GM12878 (cell line): ENCODE results near the gene GPATCH2L. TPM values are rescaled to one million over a fixed set of nuclear protein-coding genes. Genes with fewer than 3 reads are reported as not detected.

Experiments used
- ATAC-seq: fragments of 200-7000 bp; cut with Tn5 transposase; 3 replicates; pipeline ENCODE4 v1.9.1; 2020; ENCODE audit warnings: mild to moderate bottlenecking, moderate library complexity
- BruUV-seq: library from RNA; stranded (reverse); fragments of 400-500 nt; replicated peaks from 2 replicates; lab custom pipeline; 2021; lab: Mats Ljungman, UMichigan
- CTCF ChIA-PET: fragments of 300-600 bp; sonication (Branson Sonifier 250); formaldehyde crosslinking; extraction: SDS; loops from one replicate; lab custom pipeline; 2021; ENCODE audit warnings: inconsistent platforms; lab: Yijun Ruan, JAX
- POLR2A ChIA-PET: fragments of 350-600 bp; formaldehyde crosslinking; extraction: SDS; loops from one replicate; lab custom pipeline; 2021; ENCODE audit warnings: inconsistent platforms; lab: Charles Lee
- RAD21 ChIA-PET: fragments of 300-600 bp; sonication (Branson Sonifier 250); formaldehyde crosslinking; loops from one replicate; lab custom pipeline; 2023; ENCODE audit warnings: antibody characterized with exemption; ENCODE audit not compliant: unreplicated experiment; lab: Charles Lee
- SMC1A ChIA-PET: fragments of 300-600 bp; sonication (Branson Sonifier 250); formaldehyde crosslinking; loops from one replicate; lab custom pipeline; 2023; ENCODE audit not compliant: unreplicated experiment, uncharacterized antibody; lab: Charles Lee
- DNase-seq: peaks from one replicate; pipeline ENCODE4 v3.0.0-alpha.2; 2011; ENCODE audit warnings: low read depth, low spot score
- FAIRE-seq: peaks from 3 replicates; lab custom pipeline; 2011; peaks lifted over from hg19 to GRCh38; lab: Jason Lieb, UNC
- H2AFZ ChIP-seq: 2 replicates; pipeline ENCODE4 v1.6.0; 2011; ENCODE audit warnings: low read depth, low read length, control low read depth; ENCODE audit not compliant: control insufficient read depth
- H3K27ac ChIP-seq: 2 replicates; pipeline ENCODE4 v1.5.1; 2011; ENCODE audit warnings: control low read depth; ENCODE audit not compliant: control insufficient read depth, insufficient read depth
- H3K27me3 ChIP-seq, 2 experiments: replicated peaks in 1 of 2; 2 replicates each; pipeline versions ENCODE4 v1.6.0 to v1.6.1; 2011; ENCODE audit warnings: low read length in 1 of 2; ENCODE audit not compliant: control insufficient read depth in 2 of 2, insufficient read depth in 2 of 2
- H3K36me3 ChIP-seq, 2 experiments: 2 replicates each; pipeline ENCODE4 v1.5.1; 2011; ENCODE audit warnings: low read length in 1 of 2; ENCODE audit not compliant: control insufficient read depth in 2 of 2, insufficient read depth in 2 of 2
- H3K4me1 ChIP-seq: 2 replicates; pipeline ENCODE4 v1.6.1; 2011; ENCODE audit warnings: mild to moderate bottlenecking, low read length, moderate library complexity, mixed read lengths; ENCODE audit not compliant: control insufficient read depth, insufficient read depth
- H3K4me2 ChIP-seq: 2 replicates; pipeline ENCODE4 v1.6.0; 2011; ENCODE audit warnings: control low read depth; ENCODE audit not compliant: control insufficient read depth, insufficient read depth
- H3K4me3 ChIP-seq: fragments of 200-600 bp; sonication (generic); 2 replicates; pipeline ENCODE4 v1.5.1; 2016
- H3K79me2 ChIP-seq: 2 replicates; pipeline ENCODE4 v1.6.0; 2011; ENCODE audit warnings: low read length; ENCODE audit not compliant: control insufficient read depth, insufficient read depth
- H3K9ac ChIP-seq: 2 replicates; pipeline ENCODE4 v1.8.0; 2011; ENCODE audit warnings: low read length, control low read depth, mixed read lengths; ENCODE audit not compliant: control insufficient read depth, insufficient read depth
- H3K9me3 ChIP-seq: replicated peaks from 3 replicates; pipeline ENCODE4 v1.5.1; 2011; ENCODE audit warnings: mild to moderate bottlenecking, low read length; ENCODE audit not compliant: control insufficient read depth, insufficient read depth
- H4K20me1 ChIP-seq: 2 replicates; pipeline ENCODE4 v1.6.0; 2011; ENCODE audit not compliant: control insufficient read depth, insufficient read depth
- CHD2 ChIP-seq: IDR thresholded peaks from 2 replicates; pipeline ENCODE4 v1.6.1; 2011; ENCODE audit warnings: low read depth, low read length, improper control_type of control experiment, borderline replicate concordance
- CREB1 ChIP-seq: IDR thresholded peaks from 2 replicates; pipeline ENCODE4 v1.6.1; 2012; ENCODE audit warnings: low read depth, mild to moderate bottlenecking, inconsistent platforms
- FOXK2 ChIP-seq: fragments of 450-650 bp; IDR thresholded peaks from 2 replicates; pipeline ENCODE4 v1.6.1; 2017; ENCODE audit warnings: mild to moderate bottlenecking, moderate library complexity
- HCFC1 ChIP-seq: fragments of 150-350 bp; IDR thresholded peaks from 2 replicates; pipeline ENCODE4 v1.6.1; 2014; ENCODE audit warnings: low read length
- NFXL1 ChIP-seq: fragments of 450-650 bp; IDR thresholded peaks from 2 replicates; pipeline ENCODE4 v1.6.1; 2017; ENCODE audit warnings: antibody characterized with exemption, mild to moderate bottlenecking, borderline replicate concordance
- NFYA ChIP-seq: IDR thresholded peaks from 2 replicates; pipeline ENCODE4 v1.6.1; 2011; ENCODE audit warnings: low read depth, mild to moderate bottlenecking, low read length, improper control_type of control experiment, borderline replicate concordance
- NR2F1 ChIP-seq: fragments of 450-650 bp; conservative IDR thresholded peaks from 2 replicates; pipeline ENCODE4 v1.6.1; 2017; ENCODE audit warnings: mild to moderate bottlenecking
- PAX8 ChIP-seq: fragments of 450-650 bp; IDR thresholded peaks from 2 replicates; pipeline ENCODE4 v1.6.1; 2017; ENCODE audit warnings: mild to moderate bottlenecking, moderate library complexity
- SMAD1 ChIP-seq: fragments of 450-650 bp; IDR thresholded peaks from 2 replicates; pipeline ENCODE4 v1.6.1; 2018; ENCODE audit warnings: mild to moderate bottlenecking, low read depth; ENCODE audit not compliant: partially characterized antibody
- SUZ12 ChIP-seq: fragments of 200-600 bp; sonication (generic); IDR thresholded peaks from one replicate; pipeline ENCODE4 v1.6.1; 2018; ENCODE audit warnings: antibody characterized with exemption, mild to moderate bottlenecking; ENCODE audit not compliant: unreplicated experiment
- ZBED1 ChIP-seq: IDR thresholded peaks from 2 replicates; pipeline ENCODE4 v1.6.1; 2016; ENCODE audit warnings: borderline replicate concordance
- ZNF217 ChIP-seq: fragments of 450-650 bp; IDR thresholded peaks from 2 replicates; pipeline ENCODE4 v1.6.1; 2017; ENCODE audit warnings: antibody characterized with exemption, mild to moderate bottlenecking
- ZNF274 ChIP-seq: IDR thresholded peaks from one replicate; pipeline ENCODE4 v1.8.0; 2011; ENCODE audit not compliant: insufficient read length, insufficient read depth
- ZNF622 ChIP-seq: fragments of 450-650 bp; IDR thresholded peaks from 2 replicates; pipeline ENCODE4 v1.6.1; 2017; ENCODE audit warnings: mild to moderate bottlenecking, inconsistent platforms
- ZSCAN29 ChIP-seq: fragments of 450-650 bp; IDR thresholded peaks from 2 replicates; pipeline ENCODE4 v1.6.1; 2017; ENCODE audit warnings: mild to moderate bottlenecking, moderate library complexity
- WGBS: methylation state at CpG from one replicate; pipeline ENCODE4 v1.1.6; 2016; ENCODE audit warnings: low lambda C conversion rate; ENCODE audit not compliant: insufficient replicate concordance, insufficient coverage; ENCODE audit errors: missing lambda C conversion rate; 5-methylcytosine and 5-hydroxymethylcytosine counted together
- in situ Hi-C: fragments of 300-500 bp; cut with MboI; formaldehyde crosslinking; loops from 9 replicates; pipeline ENCODE4 v1.14.3; 2018; ENCODE audit warnings: mixed read lengths
- intact Hi-C: fragments of 100-400 bp; cut with micrococcal nuclease; formaldehyde crosslinking; loops from one replicate; pipeline ENCODE4 v1.14.2; 2022; ENCODE audit not compliant: unreplicated experiment
- polyA plus RNA-seq, 11 experiments: library from polyadenylated mRNA; depleted of rRNA in 4 of 11; unstranded in 6 of 11; stranded (reverse) in 5 of 11; fragments of >200 nt; fragmentation: Nextera tagmentation in 4 of 11; fragmentation: Illumina TruSeq in 1 of 11; extraction: Ambion mirVana in 4 of 11; extraction: Trizol in 1 of 11; gene quantifications; 1 replicate in 1 of 11; 2 replicates in 10 of 11; pipeline versions ENCODE4 v1.2.1 to v1.2.3, GENCODE V29; 2011 to 2016; ENCODE audit warnings: inconsistent platforms in 2 of 11, missing spikeins in 2 of 11, low read depth in 1 of 11
- total RNA-seq, 4 experiments: library from RNA; depleted of rRNA in 3 of 4; stranded (reverse); fragments of >200 nt in 3 of 4; fragmentation: Illumina TruSeq in 1 of 4; extraction: Trizol in 1 of 4; gene quantifications; 2 replicates each; pipeline versions ENCODE4 v1.2.1 to v1.2.3, GENCODE V29; 2013 to 2021
- TF ChIP-seq, protein P1 (sequence below): IDR thresholded peaks from 2 replicates; pipeline ENCODE4 v1.6.1; 2012; ENCODE audit warnings: low read depth, low read length, improper control_type of control experiment
- TF ChIP-seq, protein P2 (sequence below): fragments of 150-350 bp; IDR thresholded peaks from 2 replicates; pipeline ENCODE4 v1.6.1; 2016; ENCODE audit warnings: low read depth, low read length
- TF ChIP-seq, protein P3 (sequence below): fragments of 450-650 bp; IDR thresholded peaks from 2 replicates; pipeline ENCODE4 v1.6.1; 2017; ENCODE audit warnings: borderline replicate concordance

Gene GPATCH2L
- total and polyA plus RNA-seq, 10 of the 15 experiments (the other 5 are each of a cell fraction or from before 2014, with no cell fraction given): 9.1 to 50.9 (median 24.4) TPM

DNA sequence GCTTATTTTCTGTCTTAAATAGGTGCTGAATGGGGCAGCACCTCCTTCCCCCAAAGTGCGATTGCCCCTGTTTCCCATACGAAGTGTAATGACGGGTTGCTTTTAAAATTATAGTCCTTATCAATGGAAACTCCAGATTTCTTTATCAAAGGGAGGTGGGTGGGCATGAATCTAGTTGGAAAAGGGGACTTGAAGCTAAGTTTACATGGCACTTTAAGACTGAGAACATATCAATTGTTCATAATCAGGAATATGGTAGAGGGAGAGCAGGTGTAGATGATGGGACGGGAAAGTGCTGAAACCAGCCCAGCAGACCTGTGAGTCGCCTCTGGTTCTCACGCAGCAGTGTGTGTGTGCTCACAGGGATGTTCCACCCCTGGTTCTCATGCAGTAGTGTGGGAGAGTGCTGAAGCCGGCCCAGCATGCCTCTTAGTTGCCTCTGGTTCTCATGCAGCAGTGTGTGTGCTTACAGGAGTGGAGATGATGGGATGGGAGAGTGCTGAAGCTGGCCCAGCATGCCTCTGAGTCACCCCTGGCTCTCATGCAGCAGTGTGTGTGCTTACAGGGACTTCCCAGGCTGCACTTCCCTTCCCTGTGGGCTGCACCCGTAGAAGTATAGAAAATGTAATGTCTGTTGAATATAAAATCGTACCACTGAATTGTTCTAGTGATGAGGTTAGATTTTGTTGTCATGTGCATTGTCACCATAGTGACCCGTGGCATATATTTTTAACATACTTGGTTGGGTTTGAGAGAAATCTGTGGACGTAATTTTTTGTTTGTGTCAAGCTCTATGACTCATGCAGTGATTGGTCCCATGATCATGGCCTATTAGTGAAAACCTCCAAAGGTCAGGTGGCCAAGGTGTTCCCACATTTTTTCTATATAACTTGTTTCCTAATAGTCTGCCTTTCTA is 51.6 kb downstream of the GPATCH2L start:
- intact Hi-C loops (loop anchor here (1.0 to 5.0 kb wide), 3 partner anchors 9 to 149 kb away; no protein-coding TSS in a partner anchor), in situ Hi-C loops (no loop called here)
- Histone ChIP-seq H3K4me2 (no peak overlapping the region), H3K36me3 (peaks cover 5 to 31% of the 10 kb centered on the region in 2 experiments; a peak in 3 of 4 replicates), H3K4me3 (no peak overlapping the region), H4K20me1 (no peaks in the 10 kb centered on the region), H2AFZ (no peak overlapping the region), H3K4me1 (peaks cover 51% of the 10 kb centered on the region), H3K27ac (peak overlapping the region; percentile 94), H3K79me2 (no peaks in the 10 kb centered on the region; the same call in 1 of the 2 replicates), H3K9me3 (no peaks in the 10 kb centered on the region; the same call in 1 of the 3 replicates), H3K27me3 (no peaks in the 10 kb centered on the region), H3K9ac (peak overlapping the region; percentile 33)
- POLR2A ChIA-PET: interaction anchor here (1.6 to 6.4 kb wide), 4 partner anchors 10 to 51 kb away, joined by 7 to 85 read pairs (median 12); partner anchors contain the start of gene GPATCH2L
- CTCF ChIA-PET: interaction anchor here (0.6 to 5.6 kb wide), 6 partner anchors 10 to 456 kb away, joined by 3 to 34 read pairs (median 6); no protein-coding TSS in a partner anchor
- ATAC-seq (peak; percentile 87), DNase-seq (peak; percentile 95), FAIRE-seq (peak; percentile 76)
- RAD21 ChIA-PET: interaction anchor here (0.6 to 9.9 kb wide), 8 partner anchors 12 to 149 kb away, joined by 3 to 229 read pairs (median 6); partner anchors contain the start of gene GPATCH2L
- 27% methylated on average over 11 of the region's 11 CpGs for WGBS
- no TSS peak for BruUV-seq
- SMC1A ChIA-PET: interaction anchor here (1.0 to 9.5 kb wide), 9 partner anchors 10 to 149 kb away, joined by 3 to 148 read pairs (median 12); partner anchors contain the start of gene GPATCH2L
- TF ChIP-seq ZNF622: no peak
- TF ChIP-seq FOXK2: no peak
- no peak for TF ChIP-seq PAX8
- no peak for TF ChIP-seq NFYA
- no peak for TF ChIP-seq ZNF217
- TF ChIP-seq SUZ12: no peak
- TF ChIP-seq, protein P1, sequence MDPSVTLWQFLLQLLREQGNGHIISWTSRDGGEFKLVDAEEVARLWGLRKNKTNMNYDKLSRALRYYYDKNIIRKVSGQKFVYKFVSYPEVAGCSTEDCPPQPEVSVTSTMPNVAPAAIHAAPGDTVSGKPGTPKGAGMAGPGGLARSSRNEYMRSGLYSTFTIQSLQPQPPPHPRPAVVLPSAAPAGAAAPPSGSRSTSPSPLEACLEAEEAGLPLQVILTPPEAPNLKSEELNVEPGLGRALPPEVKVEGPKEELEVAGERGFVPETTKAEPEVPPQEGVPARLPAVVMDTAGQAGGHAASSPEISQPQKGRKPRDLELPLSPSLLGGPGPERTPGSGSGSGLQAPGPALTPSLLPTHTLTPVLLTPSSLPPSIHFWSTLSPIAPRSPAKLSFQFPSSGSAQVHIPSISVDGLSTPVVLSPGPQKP: 0 out of 2 replicates have a peak, but pooled peaks have one; percentile 52
- TF ChIP-seq, protein P2, sequence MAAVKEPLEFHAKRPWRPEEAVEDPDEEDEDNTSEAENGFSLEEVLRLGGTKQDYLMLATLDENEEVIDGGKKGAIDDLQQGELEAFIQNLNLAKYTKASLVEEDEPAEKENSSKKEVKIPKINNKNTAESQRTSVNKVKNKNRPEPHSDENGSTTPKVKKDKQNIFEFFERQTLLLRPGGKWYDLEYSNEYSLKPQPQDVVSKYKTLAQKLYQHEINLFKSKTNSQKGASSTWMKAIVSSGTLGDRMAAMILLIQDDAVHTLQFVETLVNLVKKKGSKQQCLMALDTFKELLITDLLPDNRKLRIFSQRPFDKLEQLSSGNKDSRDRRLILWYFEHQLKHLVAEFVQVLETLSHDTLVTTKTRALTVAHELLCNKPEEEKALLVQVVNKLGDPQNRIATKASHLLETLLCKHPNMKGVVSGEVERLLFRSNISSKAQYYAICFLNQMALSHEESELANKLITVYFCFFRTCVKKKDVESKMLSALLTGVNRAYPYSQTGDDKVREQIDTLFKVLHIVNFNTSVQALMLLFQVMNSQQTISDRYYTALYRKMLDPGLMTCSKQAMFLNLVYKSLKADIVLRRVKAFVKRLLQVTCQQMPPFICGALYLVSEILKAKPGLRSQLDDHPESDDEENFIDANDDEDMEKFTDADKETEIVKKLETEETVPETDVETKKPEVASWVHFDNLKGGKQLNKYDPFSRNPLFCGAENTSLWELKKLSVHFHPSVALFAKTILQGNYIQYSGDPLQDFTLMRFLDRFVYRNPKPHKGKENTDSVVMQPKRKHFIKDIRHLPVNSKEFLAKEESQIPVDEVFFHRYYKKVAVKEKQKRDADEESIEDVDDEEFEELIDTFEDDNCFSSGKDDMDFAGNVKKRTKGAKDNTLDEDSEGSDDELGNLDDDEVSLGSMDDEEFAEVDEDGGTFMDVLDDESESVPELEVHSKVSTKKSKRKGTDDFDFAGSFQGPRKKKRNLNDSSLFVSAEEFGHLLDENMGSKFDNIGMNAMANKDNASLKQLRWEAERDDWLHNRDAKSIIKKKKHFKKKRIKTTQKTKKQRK: no peak
- TF ChIP-seq ZNF274: no peak
- TF ChIP-seq ZBED1: peak; percentile 94
- peak; percentile 2 for TF ChIP-seq CREB1
- TF ChIP-seq NR2F1: peak; percentile 91
- TF ChIP-seq, protein P3, sequence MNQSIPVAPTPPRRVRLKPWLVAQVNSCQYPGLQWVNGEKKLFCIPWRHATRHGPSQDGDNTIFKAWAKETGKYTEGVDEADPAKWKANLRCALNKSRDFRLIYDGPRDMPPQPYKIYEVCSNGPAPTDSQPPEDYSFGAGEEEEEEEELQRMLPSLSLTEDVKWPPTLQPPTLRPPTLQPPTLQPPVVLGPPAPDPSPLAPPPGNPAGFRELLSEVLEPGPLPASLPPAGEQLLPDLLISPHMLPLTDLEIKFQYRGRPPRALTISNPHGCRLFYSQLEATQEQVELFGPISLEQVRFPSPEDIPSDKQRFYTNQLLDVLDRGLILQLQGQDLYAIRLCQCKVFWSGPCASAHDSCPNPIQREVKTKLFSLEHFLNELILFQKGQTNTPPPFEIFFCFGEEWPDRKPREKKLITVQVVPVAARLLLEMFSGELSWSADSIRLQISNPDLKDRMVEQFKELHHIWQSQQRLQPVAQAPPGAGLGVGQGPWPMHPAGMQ: no peak
- no peak for TF ChIP-seq NFXL1
- peak; percentile 90 for TF ChIP-seq SMAD1
- TF ChIP-seq HCFC1: no peak
- TF ChIP-seq CHD2: peak; percentile 69
- TF ChIP-seq ZSCAN29: no peak
